Ishikawa (cell line): Measurements from ENCODE around the gene STX18.

Source experiments
- CEBPB ChIP-seq: IDR thresholded peaks from 2 replicates; pipeline ENCODE4 v1.6.1; 2012
- CREB1 ChIP-seq: IDR thresholded peaks from 2 replicates; pipeline ENCODE4 v1.6.1; 2012; ENCODE audit warnings: low read depth
- EGR1 ChIP-seq: IDR thresholded peaks from 2 replicates; pipeline ENCODE4 v1.6.1; 2012
- EP300 ChIP-seq: IDR thresholded peaks from 2 replicates; pipeline ENCODE4 v1.6.1; 2012; ENCODE audit warnings: borderline replicate concordance
- FOXM1 ChIP-seq: IDR thresholded peaks from 2 replicates; pipeline ENCODE4 v1.6.1; 2012; ENCODE audit warnings: low read depth, borderline replicate concordance
- MAX ChIP-seq: IDR thresholded peaks from 2 replicates; pipeline ENCODE4 v1.6.1; 2012
- NFIC ChIP-seq: IDR thresholded peaks from 2 replicates; pipeline ENCODE4 v1.6.1; 2012
- RAD21 ChIP-seq: IDR thresholded peaks from 2 replicates; pipeline ENCODE4 v1.6.1; 2012; ENCODE audit warnings: low read depth
- TAF1 ChIP-seq: IDR thresholded peaks from 2 replicates; pipeline ENCODE4 v1.6.1; 2012; ENCODE audit warnings: low read depth, mild to moderate bottlenecking
- TCF12 ChIP-seq: IDR thresholded peaks from 2 replicates; pipeline ENCODE4 v1.6.1; 2012; ENCODE audit warnings: low read depth
- TEAD4 ChIP-seq: IDR thresholded peaks from 2 replicates; pipeline ENCODE4 v1.6.1; 2012
- USF1 ChIP-seq: IDR thresholded peaks from 2 replicates; pipeline ENCODE4 v1.6.1; 2012
- YY1 ChIP-seq: IDR thresholded peaks from 2 replicates; pipeline ENCODE4 v1.6.1; 2012; ENCODE audit warnings: low read depth
- ZBTB7A ChIP-seq: IDR thresholded peaks from 2 replicates; pipeline ENCODE4 v1.6.1; 2012; ENCODE audit warnings: low read depth
- TF ChIP-seq, protein P1 (sequence below): IDR thresholded peaks from 2 replicates; pipeline ENCODE4 v1.6.1; 2012; ENCODE audit warnings: low read depth, mild to moderate bottlenecking

STX18 gene

GRCh38 chr4:4398430-4398829 is 143.4 kb downstream of the STX18 start:
- TF ChIP-seq, protein P1, sequence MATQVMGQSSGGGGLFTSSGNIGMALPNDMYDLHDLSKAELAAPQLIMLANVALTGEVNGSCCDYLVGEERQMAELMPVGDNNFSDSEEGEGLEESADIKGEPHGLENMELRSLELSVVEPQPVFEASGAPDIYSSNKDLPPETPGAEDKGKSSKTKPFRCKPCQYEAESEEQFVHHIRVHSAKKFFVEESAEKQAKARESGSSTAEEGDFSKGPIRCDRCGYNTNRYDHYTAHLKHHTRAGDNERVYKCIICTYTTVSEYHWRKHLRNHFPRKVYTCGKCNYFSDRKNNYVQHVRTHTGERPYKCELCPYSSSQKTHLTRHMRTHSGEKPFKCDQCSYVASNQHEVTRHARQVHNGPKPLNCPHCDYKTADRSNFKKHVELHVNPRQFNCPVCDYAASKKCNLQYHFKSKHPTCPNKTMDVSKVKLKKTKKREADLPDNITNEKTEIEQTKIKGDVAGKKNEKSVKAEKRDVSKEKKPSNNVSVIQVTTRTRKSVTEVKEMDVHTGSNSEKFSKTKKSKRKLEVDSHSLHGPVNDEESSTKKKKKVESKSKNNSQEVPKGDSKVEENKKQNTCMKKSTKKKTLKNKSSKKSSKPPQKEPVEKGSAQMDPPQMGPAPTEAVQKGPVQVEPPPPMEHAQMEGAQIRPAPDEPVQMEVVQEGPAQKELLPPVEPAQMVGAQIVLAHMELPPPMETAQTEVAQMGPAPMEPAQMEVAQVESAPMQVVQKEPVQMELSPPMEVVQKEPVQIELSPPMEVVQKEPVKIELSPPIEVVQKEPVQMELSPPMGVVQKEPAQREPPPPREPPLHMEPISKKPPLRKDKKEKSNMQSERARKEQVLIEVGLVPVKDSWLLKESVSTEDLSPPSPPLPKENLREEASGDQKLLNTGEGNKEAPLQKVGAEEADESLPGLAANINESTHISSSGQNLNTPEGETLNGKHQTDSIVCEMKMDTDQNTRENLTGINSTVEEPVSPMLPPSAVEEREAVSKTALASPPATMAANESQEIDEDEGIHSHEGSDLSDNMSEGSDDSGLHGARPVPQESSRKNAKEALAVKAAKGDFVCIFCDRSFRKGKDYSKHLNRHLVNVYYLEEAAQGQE = no peak
- no peak for TF ChIP-seq CEBPB
- no peak for TF ChIP-seq FOXM1
- TF ChIP-seq CREB1 = no peak
- TF ChIP-seq TCF12 = no peak
- no peak for TF ChIP-seq RAD21
- TF ChIP-seq USF1 = no peak
- TF ChIP-seq MAX = no peak
- no peak for TF ChIP-seq EGR1

GRCh38 chr4:4397441-4397819 is 144.4 kb downstream of the STX18 start:
- TF ChIP-seq NFIC (no peak), CREB1 (no peak), TEAD4 (no peak), FOXM1 (no peak), MAX (no peak), EP300 (no peak), ZBTB7A (no peak), YY1 (no peak), TCF12 (no peak), CEBPB (no peak), RAD21 (no peak), USF1 (no peak)
- TF ChIP-seq, protein P1 = no peak

- TF ChIP-seq, protein P1 = no peak
These were observed 145.0 kb downstream of the STX18 start for GRCh38 chr4:4396628-4397440.

- TF ChIP-seq CEBPB = no peak
- no peak for TF ChIP-seq FOXM1
- no peak for TF ChIP-seq YY1
- TF ChIP-seq CREB1 = no peak
- no peak for TF ChIP-seq NFIC
- no peak for TF ChIP-seq EGR1
- TF ChIP-seq TEAD4 = no peak
- TF ChIP-seq TCF12 = no peak
- no peak for TF ChIP-seq TAF1
- TF ChIP-seq, protein P1 = no peak
- no peak for TF ChIP-seq RAD21
- TF ChIP-seq EP300 = no peak
- no peak for TF ChIP-seq ZBTB7A
- no peak for TF ChIP-seq MAX
These were observed 145.8 kb downstream of the STX18 start for GRCh38 chr4:4395849-4396627.
